ENCODE results near the gene CEP112.
A peak's percentile ranks its signal among the peaks of the same experiment; 100 is the strongest.
"Not testable (repeated sequence)": the region's sequence is repeated elsewhere in the genome, so short reads cannot be mapped to it uniquely, and the experiment has no call there.

CEP112 gene

DNA sequence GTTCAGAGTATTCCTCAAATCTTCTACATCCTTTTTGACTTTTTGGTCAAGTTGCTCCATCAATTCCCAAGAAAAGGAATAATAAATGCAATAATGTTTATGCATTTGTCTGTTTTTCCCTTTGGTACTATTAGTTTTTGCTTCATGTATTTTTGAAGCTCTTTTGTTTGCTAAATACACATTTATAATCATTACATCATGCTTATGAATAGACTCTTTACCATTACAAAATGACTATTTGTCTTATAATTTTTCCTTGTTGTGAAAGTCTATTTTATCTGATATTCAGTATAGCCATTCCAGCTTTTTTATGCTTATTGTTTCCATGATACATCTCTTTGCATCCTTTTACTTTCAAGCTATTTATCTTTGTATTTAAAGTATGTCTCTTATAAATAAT, 41.2 kb downstream of the CEP112 start:
- no peak for DNase-seq

DNA sequence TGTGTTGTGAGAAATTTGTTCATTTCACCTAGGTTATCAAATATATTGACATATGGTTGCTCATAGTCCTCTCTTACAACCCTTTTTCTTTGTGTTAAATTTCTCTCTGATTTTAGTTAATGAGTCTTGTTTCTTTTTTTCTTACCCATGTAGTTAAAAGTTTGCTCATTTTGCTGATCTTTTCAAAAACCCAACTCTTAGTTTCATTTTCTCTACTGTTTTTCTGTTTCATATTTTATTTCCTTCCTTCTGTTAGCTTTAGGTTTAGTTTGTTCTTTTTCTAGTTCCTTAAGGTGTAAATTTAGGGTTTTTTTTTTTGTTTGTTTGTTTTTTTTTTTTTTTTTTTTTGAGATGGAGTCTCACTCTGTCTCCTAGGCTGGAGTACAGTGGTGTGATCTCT, 42.4 kb downstream of the CEP112 start:
- DNase-seq, result no peak

DNA sequence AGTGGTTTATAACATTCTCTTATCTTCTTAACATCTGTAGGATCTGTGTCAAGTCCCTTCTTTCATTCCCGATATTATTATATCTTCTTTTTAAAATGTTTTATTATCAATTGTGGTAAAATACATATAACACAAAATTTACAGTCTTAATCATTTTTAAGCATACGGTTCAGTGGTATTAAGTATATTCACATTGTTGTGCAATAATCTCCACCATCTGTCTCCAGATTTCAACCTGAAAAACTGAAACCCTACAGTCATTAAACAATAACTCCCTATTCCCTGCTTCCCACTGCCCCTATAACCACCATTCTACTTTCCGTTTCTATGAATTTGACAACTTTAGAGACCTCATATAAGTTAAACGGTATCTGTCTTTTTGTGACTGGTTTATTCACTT, 45.5 kb downstream of the CEP112 start:
- no peak for DNase-seq

DNA sequence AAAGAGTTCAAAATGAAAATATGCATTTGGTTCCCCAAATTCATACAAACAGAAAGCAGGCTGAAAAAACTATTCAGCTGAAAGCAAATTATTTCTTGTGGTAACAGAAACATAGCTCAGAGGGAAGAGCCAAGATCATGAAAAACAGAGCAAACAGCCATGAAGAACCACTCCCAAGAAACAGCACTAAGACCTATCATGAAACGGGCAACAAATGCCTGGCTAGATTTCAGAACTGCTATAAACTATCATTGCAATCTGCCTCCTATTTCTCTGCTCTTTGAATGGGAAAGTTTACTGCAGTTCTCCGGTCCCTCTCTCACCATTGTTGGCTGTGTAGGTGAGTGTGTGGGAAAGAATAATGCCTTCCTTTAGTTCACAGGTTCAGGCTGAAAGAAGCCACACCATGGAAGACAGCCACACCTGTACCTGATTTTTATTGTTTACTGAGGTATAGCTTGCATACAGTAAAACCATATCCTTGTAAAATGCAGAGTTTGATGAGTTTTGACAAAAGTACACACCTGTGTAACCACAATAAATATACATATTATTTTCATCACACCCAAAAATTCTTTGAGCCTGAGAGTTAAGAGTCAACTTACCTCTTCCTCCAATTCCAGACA, 48.2 kb downstream of the CEP112 start:
- no peak for DNase-seq

DNA sequence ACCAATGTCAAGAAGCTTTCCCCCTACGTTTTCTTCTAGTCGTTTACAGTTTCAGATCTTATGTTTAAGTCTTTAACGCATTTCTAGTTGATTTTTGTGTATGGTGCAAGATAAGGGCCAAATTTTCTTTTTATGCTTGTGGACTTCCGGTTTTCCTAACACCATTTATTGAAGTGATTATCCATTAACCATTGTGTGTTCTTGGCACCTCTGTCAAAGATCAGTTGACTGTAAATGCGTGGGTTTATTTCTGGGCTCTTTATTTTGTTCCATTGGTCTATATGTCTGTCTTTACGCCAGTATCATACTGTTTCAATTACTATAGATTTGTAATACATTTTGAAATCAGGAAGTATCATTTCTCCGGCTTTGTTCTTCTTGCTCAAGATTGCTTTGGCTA, 49.5 kb downstream of the CEP112 start:
- no peak for DNase-seq

DNA sequence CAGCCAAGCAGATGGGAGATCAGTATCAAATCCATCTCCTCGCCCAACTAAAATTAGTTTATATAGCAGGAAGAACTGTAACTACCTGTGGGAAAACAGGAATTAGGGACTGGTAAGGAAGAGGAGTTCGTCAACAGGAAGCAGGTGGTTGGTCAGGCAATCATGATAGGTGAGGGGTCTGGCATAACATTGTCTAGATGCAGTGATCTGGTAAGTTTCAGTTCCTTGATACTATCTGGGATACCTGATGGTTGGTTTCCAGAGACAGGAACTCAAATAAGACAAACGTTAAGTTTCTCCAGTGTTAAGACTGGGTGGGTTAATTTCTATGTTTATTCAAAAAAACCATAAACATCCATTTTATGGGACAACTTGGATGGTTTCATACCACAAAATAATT, 53.8 kb downstream of the CEP112 start:
- no peak for DNase-seq

DNA sequence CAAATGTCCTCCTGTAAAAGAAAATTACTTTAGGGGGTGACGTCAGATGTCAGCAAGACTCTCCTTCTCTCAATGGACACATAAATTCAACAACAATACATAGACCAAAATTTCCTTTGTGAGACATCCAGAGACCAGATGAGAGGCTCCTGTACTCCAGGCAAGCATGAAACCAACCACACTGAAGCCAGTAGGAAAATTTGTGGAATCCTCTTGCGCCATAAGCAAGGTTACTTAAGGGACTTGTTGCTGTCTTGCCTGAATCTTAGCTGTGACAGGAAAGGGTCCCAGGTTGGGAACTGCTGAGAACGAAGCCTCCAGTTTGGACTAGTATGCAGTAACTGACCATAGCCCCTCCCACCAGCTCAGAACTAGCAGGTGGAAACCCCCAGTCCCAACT, 56.0 kb downstream of the CEP112 start:
- DNase-seq, result no peak

DNA sequence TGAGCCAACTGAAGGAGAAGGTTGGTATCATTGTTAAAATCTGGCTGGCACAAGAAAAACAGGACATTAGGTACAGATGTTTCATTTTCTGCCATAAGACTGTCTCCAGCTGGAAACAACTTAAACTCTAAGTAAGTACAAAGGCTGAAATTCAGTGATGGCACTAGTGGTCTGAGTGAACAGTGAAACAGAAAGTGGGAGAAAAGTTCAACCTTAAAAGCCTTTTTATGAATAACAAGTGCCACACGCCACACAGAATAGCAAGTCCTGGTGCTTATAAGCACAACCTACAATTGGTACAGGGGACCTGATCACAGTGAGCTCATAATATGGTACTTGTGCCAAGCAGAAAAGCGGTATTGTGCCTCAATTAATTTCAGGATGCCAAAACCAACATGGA, 56.7 kb downstream of the CEP112 start:
- peak; percentile 66 for DNase-seq

DNA sequence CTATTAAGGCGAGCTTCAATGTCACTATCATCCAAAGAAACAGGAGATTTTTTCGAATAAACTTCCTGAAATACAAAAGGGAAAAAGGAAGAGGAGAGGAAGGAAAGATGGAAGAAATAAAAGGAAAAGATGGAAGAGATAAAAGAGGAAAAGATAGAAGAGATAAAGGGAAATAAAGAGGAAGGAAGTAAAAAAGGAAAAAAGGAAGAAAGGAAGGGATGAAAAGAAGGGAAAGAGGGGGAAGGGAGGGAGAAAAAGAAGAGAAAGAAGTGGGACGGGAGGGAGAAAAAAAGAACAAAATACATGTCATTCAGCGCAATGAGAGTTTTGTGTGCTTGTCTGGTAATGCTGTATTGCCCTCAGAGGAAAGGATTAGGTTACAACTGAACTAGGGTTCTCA, 62.2 kb downstream of the CEP112 start:
- DNase-seq, result no peak

DNA sequence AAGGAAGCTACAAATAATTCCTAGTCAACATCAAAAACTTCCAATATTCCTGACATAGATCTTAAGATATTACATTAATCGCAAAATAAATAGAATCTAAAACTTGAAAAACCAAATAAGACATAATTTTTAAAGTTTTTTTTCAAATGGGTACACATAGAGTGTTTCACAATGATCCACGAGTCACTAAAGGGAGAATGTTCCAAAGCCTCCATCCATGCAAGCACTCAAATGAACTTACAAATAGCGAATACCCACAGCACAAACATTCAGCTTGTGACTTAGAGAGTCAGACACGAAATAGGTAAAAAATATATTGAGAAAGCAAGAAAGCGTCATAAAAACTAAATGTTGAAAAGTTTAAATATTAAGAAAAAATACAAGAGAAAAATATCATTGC, 65.7 kb downstream of the CEP112 start:
- no peak for DNase-seq

DNA sequence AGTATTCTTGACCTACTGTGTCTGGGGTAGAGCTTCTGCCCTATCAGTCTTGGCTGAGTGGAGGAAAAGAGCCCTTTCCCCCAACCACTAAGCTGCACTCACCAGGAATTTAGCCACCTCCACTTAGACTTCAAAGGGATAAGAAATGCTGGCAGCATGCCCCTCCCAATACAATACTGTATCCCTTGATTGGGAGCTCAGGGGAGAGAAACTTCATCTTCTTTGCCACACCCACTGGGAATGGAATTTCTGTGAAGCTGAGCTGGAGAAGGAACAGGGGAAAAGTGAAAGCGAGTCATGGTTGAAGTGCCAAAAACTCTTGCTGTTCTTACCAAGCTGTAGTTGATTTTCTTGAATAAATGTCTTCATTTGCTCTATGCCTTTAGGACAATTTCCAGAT, 68.8 kb downstream of the CEP112 start:
- no peak for DNase-seq

DNA sequence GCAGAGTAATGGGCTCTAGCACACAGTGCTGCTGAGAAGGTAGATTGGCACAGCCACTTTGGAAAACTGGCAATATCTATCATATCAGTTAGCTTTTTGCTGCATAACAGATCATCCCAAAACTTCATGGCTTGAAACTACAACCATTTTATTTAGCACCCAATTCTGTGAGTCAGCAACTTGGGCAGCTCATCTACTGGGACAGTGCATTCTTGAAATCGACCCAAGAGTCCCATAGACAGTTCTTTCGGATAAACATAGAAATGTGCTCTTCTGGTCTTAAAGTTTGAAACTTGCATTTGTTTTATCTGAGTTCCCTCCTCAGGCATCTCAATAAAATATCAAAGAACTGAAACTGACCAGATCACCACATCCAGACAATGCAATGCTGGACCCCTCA, 76.7 kb downstream of the CEP112 start:
- no peak for DNase-seq

DNA sequence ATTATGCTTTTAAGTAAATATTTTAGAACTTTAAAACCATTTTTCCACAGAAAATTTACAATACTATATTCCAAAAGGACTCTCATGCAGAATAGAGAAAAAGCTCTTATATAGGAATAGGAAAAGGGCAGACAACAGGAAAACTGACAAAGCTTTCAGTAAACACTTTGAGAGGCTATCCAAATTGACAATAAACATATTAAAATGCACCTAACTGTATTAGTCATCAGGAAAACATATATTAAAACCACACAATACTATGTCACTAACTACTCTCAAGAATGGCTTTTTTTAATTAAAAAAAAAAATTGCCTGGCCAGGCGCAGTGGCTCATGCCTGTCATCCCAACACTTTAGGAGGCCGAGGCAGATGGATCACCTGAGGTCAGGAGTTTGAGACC, 77.3 kb downstream of the CEP112 start:
- no peak for DNase-seq

DNA sequence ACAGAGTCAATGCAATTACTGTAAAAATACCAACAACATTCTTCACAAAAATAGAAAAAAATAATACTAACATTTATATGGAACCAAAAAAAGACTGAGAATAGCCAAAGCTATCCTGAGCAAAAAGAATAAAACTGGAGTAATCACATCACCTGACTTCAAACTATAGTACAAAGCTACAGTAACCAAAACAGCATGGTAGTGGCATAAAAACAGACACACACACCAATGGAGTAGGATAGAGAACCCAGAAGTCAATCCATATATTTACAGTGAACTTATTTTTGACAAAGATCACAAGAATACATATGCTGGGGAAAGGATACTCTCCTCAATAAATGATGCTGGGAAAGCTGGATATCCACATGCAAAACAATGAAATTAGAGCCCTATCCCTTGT, 84.2 kb downstream of the CEP112 start:
- no peak for DNase-seq

DNA sequence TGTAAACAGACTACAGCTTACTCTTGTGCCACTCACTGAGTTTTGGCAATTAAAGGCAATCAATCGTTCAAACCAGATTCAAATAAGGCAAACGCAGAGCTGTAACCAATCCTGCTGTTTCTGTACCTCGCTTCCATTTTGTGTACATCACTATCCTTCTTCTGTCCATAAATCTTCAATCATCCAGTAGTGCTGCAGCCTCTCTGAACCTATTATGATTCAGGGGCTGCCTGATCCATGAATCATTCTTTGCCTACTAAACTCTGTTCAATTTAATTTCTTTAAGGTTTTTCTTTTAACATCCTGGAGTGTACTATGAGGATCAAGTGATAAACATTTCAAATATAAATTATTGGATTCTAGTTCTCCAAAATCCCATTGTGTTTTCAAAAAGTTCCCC, 93.9 kb downstream of the CEP112 start:
- no peak for DNase-seq

DNA sequence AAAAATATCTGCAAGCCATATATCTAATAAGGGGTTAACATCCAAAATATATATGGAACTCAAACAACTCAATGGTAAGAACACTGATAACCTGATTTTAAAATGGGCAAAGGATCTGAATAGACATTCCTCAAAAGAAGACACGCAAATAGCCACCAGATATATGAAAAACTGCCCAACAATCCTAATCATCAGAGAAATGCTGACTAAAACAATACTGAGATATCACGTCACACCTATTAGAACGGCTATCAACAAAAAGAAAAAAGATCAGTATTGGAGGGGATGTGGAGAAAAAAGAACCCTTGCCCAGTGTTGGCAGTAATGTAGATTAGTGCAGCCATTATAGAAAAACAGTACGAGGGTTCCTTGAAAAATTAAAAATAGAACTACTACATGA, 97.2 kb downstream of the CEP112 start:
- no peak for DNase-seq

DNA sequence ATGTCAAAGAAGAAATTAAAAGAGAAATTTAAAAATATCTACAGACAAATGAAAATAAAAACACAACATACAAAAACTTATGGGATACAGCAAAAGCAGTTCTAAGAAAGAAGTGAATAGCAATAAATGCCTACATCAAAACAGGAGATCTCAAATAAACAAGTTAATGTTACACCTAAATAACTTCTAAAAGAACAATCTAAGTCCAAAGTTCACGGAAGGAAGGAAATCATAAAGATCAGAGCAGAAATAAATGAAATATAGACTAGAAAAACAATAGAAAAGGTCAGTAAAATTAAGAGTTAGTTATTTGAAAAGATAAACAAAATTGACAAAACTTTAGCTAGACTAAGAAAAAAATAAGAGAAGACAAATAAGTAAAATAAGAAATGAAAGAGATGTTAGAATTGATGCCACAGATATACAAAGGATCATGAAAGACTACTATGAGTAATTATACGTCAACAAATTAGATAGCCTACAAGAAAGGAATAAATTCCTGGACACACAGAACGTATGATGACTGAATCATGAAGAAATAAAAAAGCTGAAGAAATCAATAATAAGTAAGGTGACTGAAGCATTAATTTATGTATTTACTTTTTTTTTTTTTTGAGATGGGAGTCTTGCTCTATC, 100.4 kb downstream of the CEP112 start:
- no peak for DNase-seq

DNA sequence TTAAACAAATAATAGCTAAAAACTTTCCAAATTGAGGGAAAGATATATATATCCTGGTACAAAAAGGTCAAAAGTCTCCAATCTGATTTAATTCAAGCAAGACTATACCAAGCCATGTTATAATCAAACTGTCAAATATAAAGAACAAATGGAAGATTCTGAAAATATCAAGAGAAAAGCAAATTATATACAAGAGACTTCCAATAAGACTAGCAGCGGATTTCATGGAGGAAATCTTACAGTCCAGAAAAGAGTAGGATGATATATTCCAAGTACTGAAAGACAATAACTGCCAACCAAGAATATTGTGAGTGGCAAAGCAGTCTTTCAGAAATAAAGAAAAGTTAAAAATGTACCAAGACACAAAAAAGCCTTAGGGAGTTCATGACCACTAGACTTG, 102.2 kb downstream of the CEP112 start:
- DNase-seq, result no peak

DNA sequence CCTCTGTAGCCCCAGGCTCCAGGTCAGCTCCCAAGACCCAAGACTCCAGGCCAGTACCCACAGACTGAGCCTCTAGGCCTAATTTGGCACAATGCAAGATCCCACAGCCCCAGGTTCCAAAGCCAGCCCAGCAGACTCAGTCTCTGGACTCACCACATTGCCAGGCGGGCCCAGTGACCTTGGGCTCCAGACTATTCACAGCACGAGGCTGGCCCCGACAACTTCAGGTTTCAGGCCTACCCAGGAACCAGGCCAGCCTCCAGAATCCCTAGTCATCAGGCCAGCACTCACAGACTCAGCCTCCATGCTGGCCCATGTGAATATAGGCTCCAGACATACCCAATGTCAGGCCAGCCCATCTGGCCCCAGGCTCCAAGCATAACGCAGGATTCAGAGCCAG, 103.8 kb downstream of the CEP112 start:
- no peak for DNase-seq

DNA sequence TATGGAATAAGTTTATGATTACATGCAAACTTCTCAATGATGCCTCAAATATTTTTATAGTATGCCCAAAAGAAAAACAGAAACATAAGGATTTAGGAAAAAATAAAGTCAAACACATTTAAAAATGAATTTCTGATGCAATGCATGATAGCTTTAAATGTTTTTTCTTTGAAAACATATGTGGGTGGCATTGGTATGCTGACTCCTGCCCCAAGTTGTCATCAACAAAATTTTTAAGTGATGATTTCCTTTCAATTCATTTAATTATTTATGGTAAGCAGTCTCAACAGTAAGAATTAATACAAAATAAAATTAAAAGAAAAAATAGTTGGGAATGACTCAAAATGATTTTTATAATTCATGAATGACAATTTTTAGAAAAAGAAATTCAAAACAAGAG, 104.9 kb downstream of the CEP112 start:
- no peak for DNase-seq

DNA sequence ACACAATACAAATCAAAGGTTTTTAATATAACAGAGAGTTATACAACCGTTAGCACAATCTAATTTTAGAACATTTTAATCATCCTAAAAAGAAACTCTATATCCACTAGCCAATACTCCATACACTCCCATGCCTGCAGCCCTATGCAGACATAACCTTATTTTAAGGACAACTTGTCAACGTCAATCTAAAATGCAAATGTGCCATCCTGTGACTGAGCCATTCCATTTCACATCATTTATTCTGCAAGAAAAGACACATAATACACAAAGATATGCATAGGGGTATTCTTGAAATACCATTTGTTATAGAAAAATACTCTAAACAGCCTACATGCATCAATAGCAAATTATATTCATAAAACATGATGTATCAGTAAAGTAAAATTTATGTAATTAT, 106.7 kb downstream of the CEP112 start:
- DNase-seq, result no peak

DNA sequence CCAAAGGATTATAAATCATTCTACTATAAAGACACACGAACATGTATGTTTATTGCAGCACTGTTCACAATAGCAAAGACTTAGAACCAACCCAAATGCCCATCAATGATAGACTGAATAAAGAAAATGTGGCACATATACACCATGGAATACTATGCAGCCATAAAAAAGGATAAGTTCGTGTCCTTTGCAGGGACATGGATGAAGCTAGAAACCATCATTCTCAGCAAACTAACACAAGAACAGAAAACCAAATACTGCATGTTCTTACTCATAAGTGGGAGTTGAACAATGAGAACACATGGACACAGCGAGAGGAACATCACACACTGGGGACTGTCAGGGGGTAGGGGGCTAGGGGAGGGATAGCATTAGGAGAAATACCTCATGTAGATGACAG, 111.3 kb downstream of the CEP112 start:
- not testable (repeated sequence) for DNase-seq

DNA sequence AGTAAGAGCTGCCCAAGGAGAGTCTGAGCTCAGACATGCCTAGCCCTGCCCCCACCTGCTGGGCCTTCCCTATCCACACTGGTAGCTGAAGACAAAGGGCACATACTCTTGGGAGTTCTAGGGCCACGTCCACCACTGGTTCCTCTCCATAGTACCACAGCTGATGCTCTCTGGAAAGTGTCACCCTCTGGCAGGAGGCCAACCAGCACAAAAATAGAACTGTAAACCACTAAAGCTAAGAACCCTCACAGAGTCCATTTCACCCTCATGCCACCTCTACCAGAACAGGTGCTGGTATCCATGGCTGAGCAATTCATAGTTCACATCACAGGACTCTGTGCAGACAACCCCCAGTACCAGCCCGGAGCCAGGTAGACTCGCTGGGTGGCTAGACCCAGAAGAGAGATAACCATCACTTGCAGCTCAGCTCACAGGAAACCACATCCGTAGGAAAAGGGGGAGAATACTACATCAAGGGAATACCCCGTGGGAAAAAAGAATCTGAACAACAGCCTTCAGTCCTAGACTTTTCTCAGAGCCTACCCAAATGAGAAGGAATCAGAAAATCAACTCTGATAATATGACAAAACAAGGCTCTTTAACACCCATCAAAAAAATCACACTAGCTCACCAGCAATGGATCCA, 115.3 kb downstream of the CEP112 start:
- DNase-seq, result peak; percentile 80

DNA sequence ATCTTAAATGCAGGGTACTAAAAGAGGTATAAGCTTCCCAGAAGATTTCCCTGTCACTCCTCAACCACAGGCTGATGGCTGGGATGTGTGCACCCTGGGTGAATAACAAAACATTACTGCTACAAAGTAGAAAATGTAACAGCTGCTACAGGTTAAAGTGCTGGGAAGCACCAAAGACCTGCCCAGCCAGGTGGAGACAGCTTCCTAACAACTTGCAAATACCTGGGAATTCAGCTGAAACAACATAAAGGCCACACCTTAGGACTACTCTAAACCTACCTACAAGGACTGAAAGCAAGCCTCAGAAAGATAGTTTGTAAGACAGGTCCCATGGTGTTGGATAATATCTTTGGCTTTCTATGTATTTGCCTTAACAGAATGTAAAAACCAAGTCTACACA, 118.5 kb downstream of the CEP112 start:
- no peak for DNase-seq

DNA sequence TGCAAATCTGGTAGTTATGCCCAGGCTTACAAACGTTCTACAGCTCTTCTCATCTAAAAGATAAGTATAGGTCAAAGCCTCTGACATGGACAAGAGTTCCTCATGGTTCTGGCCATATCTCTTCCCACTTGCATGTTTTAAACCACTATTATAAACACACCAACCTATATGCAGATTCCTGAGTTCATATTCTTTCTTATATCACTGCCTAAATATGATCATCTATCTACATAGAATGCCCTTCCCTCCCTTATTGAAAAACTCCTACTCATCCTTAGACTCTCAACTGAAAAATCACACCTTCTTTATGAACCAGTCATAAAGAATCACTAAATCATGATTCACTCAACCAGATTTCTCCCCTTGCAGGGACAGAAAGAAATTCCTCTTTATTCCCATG, 128.2 kb downstream of the CEP112 start:
- DNase-seq, result no peak

Measured in RPMI8226 (cell line).